GF-D8 (cell line): ENCODE results near the gene UQCRQ.

ENCODE experiments used
- DNase-seq: peaks from one replicate; lab custom pipeline; 2025; lab: John Stamatoyannopoulos, UW

The UQCRQ gene

GRCh38 chr5:132871459-132872284 lies 5.2 kb downstream of the UQCRQ start:
- no peak for DNase-seq

- no peak for DNase-seq
Measured at GRCh38 chr5:132872788-132873118, 6.3 kb downstream of the UQCRQ start.

GRCh38 chr5:132873119-132873929 lies 6.9 kb downstream of the UQCRQ start, which contains the start of gene LEAP2:
TSS of gene LEAP2 (plus strand) at chr5:132873668. CDS start at chr5:132873695, 27 bp downstream.
- no peak for DNase-seq

- DNase-seq: no peak
Measured at GRCh38 chr5:132873930-132874271, 7.5 kb downstream of the UQCRQ start.

GRCh38 chr5:132876020-132876759 lies 9.7 kb downstream of the UQCRQ start:
- DNase-seq: no peak

- no peak for DNase-seq
Measured at GRCh38 chr5:132877466-132877865, 11.0 kb downstream of the UQCRQ start.

- DNase-seq: no peak
Measured at GRCh38 chr5:132877938-132878337, 11.5 kb downstream of the UQCRQ start.

- peak; percentile 9 for DNase-seq
Measured at GRCh38 chr5:132883261-132883834, 16.9 kb downstream of the UQCRQ start.

GRCh38 chr5:132884548-132884947 lies 18.1 kb downstream of the UQCRQ start:
- DNase-seq: no peak

GRCh38 chr5:132886064-132886823 lies 19.8 kb downstream of the UQCRQ start:
- no peak for DNase-seq

GRCh38 chr5:132887283-132887682 lies 20.8 kb downstream of the UQCRQ start:
- DNase-seq: no peak

- no peak for DNase-seq
Measured at GRCh38 chr5:132889501-132889900, 23.1 kb downstream of the UQCRQ start.

GRCh38 chr5:132890817-132891216 lies 24.4 kb downstream of the UQCRQ start:
- DNase-seq: no peak

GRCh38 chr5:132895719-132896305 lies 29.4 kb downstream of the UQCRQ start:
- DNase-seq: no peak

- no peak for DNase-seq
Measured at GRCh38 chr5:132896685-132897084, 30.2 kb downstream of the UQCRQ start.

- DNase-seq: no peak
Measured at GRCh38 chr5:132898094-132898493, 31.7 kb downstream of the UQCRQ start.

GRCh38 chr5:132901036-132901435 lies 34.6 kb downstream of the UQCRQ start:
- DNase-seq: no peak

GRCh38 chr5:132901730-132902129 lies 35.3 kb downstream of the UQCRQ start:
- DNase-seq: no peak

- no peak for DNase-seq
Measured at GRCh38 chr5:132905938-132906337, 39.5 kb downstream of the UQCRQ start.

- no peak for DNase-seq
Measured at GRCh38 chr5:132907161-132907560, 40.7 kb downstream of the UQCRQ start.

GRCh38 chr5:132909702-132910101 lies 43.3 kb downstream of the UQCRQ start:
- DNase-seq: no peak
